Measurements from ENCODE around the gene DOCK9. TPM values are rescaled to one million over a fixed set of nuclear protein-coding genes. Genes with fewer than 3 reads are reported as not detected.

DOCK9 gene
- polyA plus RNA-seq, 1 donor (not counting 4 experiments of a cell fraction or from before 2014, with no cell fraction given), result 110 TPM

DNA sequence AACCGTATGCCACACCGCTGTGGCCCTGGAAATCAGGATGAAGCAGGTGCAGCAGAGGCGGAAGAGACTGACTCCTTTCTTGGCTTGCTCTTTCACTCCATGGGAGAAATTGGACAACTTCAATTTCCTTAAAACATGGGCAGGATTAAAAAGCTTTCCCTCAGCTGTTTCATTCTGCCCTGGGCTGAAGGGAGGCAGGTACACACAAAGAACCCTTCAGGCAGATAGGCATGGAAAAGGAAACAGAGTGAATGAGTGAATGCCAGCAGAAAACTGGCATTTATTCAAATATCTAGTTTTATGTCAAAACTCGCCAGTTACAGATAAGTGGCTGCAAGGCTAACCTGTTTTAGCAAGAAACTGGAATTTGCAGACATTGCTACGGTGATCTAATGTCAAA, 154.4 kb downstream of the DOCK9 start:
- FAIRE-seq, result no peak
- Histone ChIP-seq H4K20me1 (ENCODE audit: control insufficient read depth, extremely low read depth, insufficient read depth, low read length) (no peaks in the 10 kb centered on the region), H3K9ac (ENCODE audit: control insufficient read depth, extremely low read depth, insufficient read depth, low read length) (no peak overlapping the region), H3K27me3 (ENCODE audit: control insufficient read depth, extremely low read depth, insufficient read depth, low read length) (no peaks in the 10 kb centered on the region), H3K9me1 (ENCODE audit: control insufficient read depth, extremely low read depth, insufficient read depth, low read length) (no peaks in the 10 kb centered on the region), H3K4me1 (ENCODE audit: control insufficient read depth, extremely low read depth, insufficient read depth, low read length) (peaks cover 14% of the 10 kb centered on the region), H3K4me2 (ENCODE audit: control insufficient read depth, extremely low read depth, insufficient read depth, low read depth, low read length) (no peak overlapping the region), H3K79me2 (ENCODE audit: control insufficient read depth, insufficient read depth, low read length) (no peaks in the 10 kb centered on the region), H2AFZ (ENCODE audit: control insufficient read depth, low read length) (no peak overlapping the region), H3K4me3 (ENCODE audit: control insufficient read depth in 2 of 3, extremely low read depth in 1 of 3, insufficient read depth in 2 of 3, low read depth in 1 of 3, low read length in 3 of 3) (no peak overlapping the region), H3K27ac (ENCODE audit: control insufficient read depth, insufficient read depth, low read length) (no peak overlapping the region), H3K36me3 (ENCODE audit: control insufficient read depth in 2 of 2, extremely low read depth in 1 of 2, insufficient read depth in 2 of 2, low read length in 2 of 2) (peaks cover 24 to 27% of the 10 kb centered on the region in 2 experiments), H3K9me3 (ENCODE audit: control insufficient read depth, low read depth, low read length) (no peaks in the 10 kb centered on the region)
- DNase-seq (ENCODE audit: low read depth, low spot score), result no peak
- dilution Hi-C loops (cut with MboI; ENCODE audit: extremely low pct_ligation_motif_present, low sequenced_read_pairs), result no loop called here
- TF ChIP-seq EZH2 (IDR thresholded peaks at IDR 0.05; ENCODE audit: low read length), result no peak
- no peak for TF ChIP-seq CTCF (optimal IDR thresholded peaks at IDR 0.05 in 1 of 3, IDR thresholded peaks at IDR 0.05 in 1 of 3, conservative IDR thresholded peaks at IDR 0.05 in 1 of 3; ENCODE audit: extremely low read depth in 1 of 3, insufficient read depth in 2 of 3, low read length in 3 of 3)

DNA sequence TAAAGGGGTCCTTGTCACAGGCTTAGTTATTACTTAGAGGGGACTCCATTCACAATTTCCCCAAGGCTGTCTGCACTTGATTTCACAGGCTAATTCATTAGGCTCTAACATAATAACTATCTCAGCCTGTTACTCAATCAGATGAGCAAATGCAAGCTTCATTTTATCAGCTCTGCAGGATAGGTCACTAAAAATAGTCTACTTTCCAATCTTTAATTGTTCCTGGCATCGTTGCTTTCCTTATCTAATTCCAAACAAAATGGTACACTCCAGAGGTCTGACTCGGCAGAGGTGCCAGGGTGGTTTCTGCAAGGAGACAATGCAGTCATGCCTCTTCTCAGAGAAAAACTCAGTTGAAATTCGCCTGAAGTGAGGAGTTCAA, 155.6 kb downstream of the DOCK9 start:
- no peaks in the 10 kb centered on the region for H3K9me1 ChIP-seq (ENCODE audit: control insufficient read depth, extremely low read depth, insufficient read depth, low read length)
- no peaks in the 10 kb centered on the region for H4K20me1 ChIP-seq (ENCODE audit: control insufficient read depth, extremely low read depth, insufficient read depth, low read length)
- no peak for TF ChIP-seq EZH2 (IDR thresholded peaks at IDR 0.05; ENCODE audit: low read length)
- TF ChIP-seq CTCF (optimal IDR thresholded peaks at IDR 0.05 in 1 of 3, IDR thresholded peaks at IDR 0.05 in 1 of 3, conservative IDR thresholded peaks at IDR 0.05 in 1 of 3; ENCODE audit: extremely low read depth in 1 of 3, insufficient read depth in 2 of 3, low read length in 3 of 3), result no peak
- H3K4me3 ChIP-seq (ENCODE audit: control insufficient read depth in 2 of 3, extremely low read depth in 1 of 3, insufficient read depth in 2 of 3, low read depth in 1 of 3, low read length in 3 of 3), result no peak overlapping the region
- peaks cover 17 to 19% of the 10 kb centered on the region in 2 experiments for H3K36me3 ChIP-seq (ENCODE audit: control insufficient read depth in 2 of 2, extremely low read depth in 1 of 2, insufficient read depth in 2 of 2, low read length in 2 of 2)
- H3K27me3 ChIP-seq (ENCODE audit: control insufficient read depth, extremely low read depth, insufficient read depth, low read length), result no peaks in the 10 kb centered on the region
- no peaks in the 10 kb centered on the region for H3K79me2 ChIP-seq (ENCODE audit: control insufficient read depth, insufficient read depth, low read length)
- no peak overlapping the region for H3K27ac ChIP-seq (ENCODE audit: control insufficient read depth, insufficient read depth, low read length)
- H3K4me2 ChIP-seq (ENCODE audit: control insufficient read depth, extremely low read depth, insufficient read depth, low read depth, low read length), result no peak overlapping the region
- H2AFZ ChIP-seq (ENCODE audit: control insufficient read depth, low read length), result no peak overlapping the region
- H3K4me1 ChIP-seq (ENCODE audit: control insufficient read depth, extremely low read depth, insufficient read depth, low read length), result peaks cover 14% of the 10 kb centered on the region
- H3K9ac ChIP-seq (ENCODE audit: control insufficient read depth, extremely low read depth, insufficient read depth, low read length), result no peak overlapping the region
- no peak for DNase-seq (ENCODE audit: low read depth, low spot score)
- dilution Hi-C loops (cut with MboI; ENCODE audit: extremely low pct_ligation_motif_present, low sequenced_read_pairs), result no loop called here
- FAIRE-seq, result no peak
- H3K9me3 ChIP-seq (ENCODE audit: control insufficient read depth, low read depth, low read length), result no peaks in the 10 kb centered on the region

Data from keratinocyte (primary cell).